K562 (cell line): ENCODE measurements around the gene SCNN1A. TPM values are rescaled to one million over a fixed set of nuclear protein-coding genes. Genes with fewer than 3 reads are reported as not detected.

ENCODE experiments used
- ATAC-seq: fragments of 200-7000 bp; cut with Tn5 transposase; 3 replicates; pipeline ENCODE4 v1.9.1; 2020; ENCODE audit warnings: moderate library complexity
- BruUV-seq: library from RNA; stranded (reverse); fragments of 400-500 nt; replicated peaks from 2 replicates; lab custom pipeline; 2021; lab: Mats Ljungman, UMichigan
- CTCF ChIA-PET: fragments of 300-600 bp; formaldehyde crosslinking; extraction: SDS; loops from one replicate; lab custom pipeline; 2021; ENCODE audit warnings: low intra/inter-chr PET ratio; lab: Yijun Ruan, JAX
- POLR2A ChIA-PET: fragments of 300-600, 350-650 bp; sonication (Branson Sonifier 250); formaldehyde crosslinking; extraction: SDS; loops from one replicate; lab custom pipeline; 2021; ENCODE audit warnings: antibody characterized with exemption, inconsistent platforms; lab: Yijun Ruan, JAX
- DNase-seq, 4 experiments: peaks; one replicate each; pipeline versions ENCODE4 v3.0.0 to v3.0.0-alpha.2; 2011 to 2018; ENCODE audit warnings: low spot score in 3 of 4, mixed read lengths in 3 of 4; ENCODE audit errors: extremely low read depth in 1 of 4
- FAIRE-seq: peaks from 2 replicates; lab custom pipeline; 2011; peaks lifted over from hg19 to GRCh38; lab: Jason Lieb, UNC
- H2AFZ ChIP-seq: 2 replicates; pipeline ENCODE4 v1.6.0; 2011; ENCODE audit warnings: low read depth, low read length, control low read depth, inconsistent platforms
- H3K27ac ChIP-seq: fragments of 200-600 bp; 3 replicates; pipeline ENCODE4 v1.8.0; 2011; ENCODE audit warnings: low read depth, mild to moderate bottlenecking, control low read depth, inconsistent platforms, low read length, moderate library complexity, mixed read lengths; ENCODE audit errors: extremely low read depth
- H3K27me3 ChIP-seq, 2 experiments: fragments of 300-600 bp in 1 of 2; 2 replicates in 1 of 2; 3 replicates in 1 of 2; pipeline versions ENCODE4 v1.6.0 to v1.8.0; 2011; ENCODE audit warnings: inconsistent platforms in 2 of 2, low read length in 2 of 2, mild to moderate bottlenecking in 1 of 2, mixed read lengths in 1 of 2, moderate library complexity in 1 of 2; ENCODE audit not compliant: control insufficient read depth in 2 of 2, insufficient read depth in 2 of 2
- H3K36me3 ChIP-seq: fragments of 300-600 bp; 3 replicates; pipeline ENCODE4 v1.8.0; 2011; ENCODE audit warnings: mild to moderate bottlenecking, low read length, inconsistent platforms; ENCODE audit not compliant: control insufficient read depth, insufficient read depth
- H3K4me1 ChIP-seq, 2 experiments: fragments of 200-600 bp in 1 of 2; replicated peaks in 1 of 2; 2 replicates in 1 of 2; 3 replicates in 1 of 2; pipeline versions ENCODE4 v1.5.1 to v1.8.0; 2011; ENCODE audit warnings: inconsistent platforms in 2 of 2, low read length in 2 of 2, mild to moderate bottlenecking in 1 of 2, mixed read lengths in 1 of 2, moderate library complexity in 1 of 2; ENCODE audit not compliant: control insufficient read depth in 2 of 2, insufficient read depth in 2 of 2
- H3K4me2 ChIP-seq: 2 replicates; pipeline ENCODE4 v1.6.1; 2011; ENCODE audit warnings: low read length, control low read depth, inconsistent platforms, mixed read lengths; ENCODE audit not compliant: insufficient read depth
- H3K4me3 ChIP-seq: fragments of 200-600 bp; sonication (generic), shearing (Covaris generic); 2 replicates; pipeline ENCODE4 v1.5.1; 2016; ENCODE audit warnings: control low read depth, inconsistent platforms
- H3K79me2 ChIP-seq: fragments of 200-600 bp; 3 replicates; pipeline ENCODE4 v1.8.0; 2011; ENCODE audit warnings: low read length, inconsistent platforms; ENCODE audit not compliant: control insufficient read depth, insufficient read depth
- H3K9ac ChIP-seq, 2 experiments: 2 replicates each; pipeline versions ENCODE4 v1.6.0 to v1.6.1; 2011; ENCODE audit warnings: low read depth in 2 of 2, low read length in 2 of 2, control low read depth in 1 of 2, inconsistent platforms in 1 of 2, mild to moderate bottlenecking in 1 of 2, mixed read lengths in 1 of 2; ENCODE audit not compliant: insufficient read depth in 1 of 2
- H3K9me1 ChIP-seq: one replicate; pipeline ENCODE4 v1.6.0; 2011; ENCODE audit warnings: inconsistent platforms, mild to moderate bottlenecking, low read length, moderate library complexity; ENCODE audit not compliant: control insufficient read depth, insufficient read depth
- H3K9me3 ChIP-seq: replicated peaks from 2 replicates; pipeline ENCODE4 v1.5.1; 2011; ENCODE audit warnings: low read depth, low read length, inconsistent platforms; ENCODE audit not compliant: control insufficient read depth, insufficient read depth
- H4K20me1 ChIP-seq: replicated peaks from 2 replicates; pipeline ENCODE4 v1.6.1; 2011; ENCODE audit warnings: low read length, inconsistent platforms, mixed read lengths; ENCODE audit not compliant: control insufficient read depth, insufficient read depth
- FOXK1 ChIP-seq: sonication (generic); formaldehyde crosslinking; IDR thresholded peaks from 2 replicates; pipeline ENCODE4 v1.8.0; 2022; ENCODE audit warnings: missing genetic modification reagents, mild to moderate bottlenecking, borderline replicate concordance
- KAT8 ChIP-seq: fragments of 450-650 bp; IDR thresholded peaks from 2 replicates; pipeline ENCODE4 v1.6.1; 2016; ENCODE audit warnings: low read depth, mild to moderate bottlenecking
- SAFB ChIP-seq: fragments of 200-400 bp; formaldehyde crosslinking; IDR thresholded peaks from 2 replicates; pipeline ENCODE4 v1.6.1; 2017; ENCODE audit warnings: low read depth, low read length, borderline replicate concordance
- ZEB2 ChIP-seq: fragments of 450-650 bp; IDR thresholded peaks from 2 replicates; pipeline ENCODE4 v1.6.1; 2016
- ZKSCAN8 ChIP-seq: fragments of 200-800 bp; sonication (Bioruptor generic); IDR thresholded peaks from 2 replicates; pipeline ENCODE4 v1.6.1; 2016; ENCODE audit warnings: missing genetic modification characterization, missing compliant biosample characterization
- ZNF121 ChIP-seq: sonication (generic); formaldehyde crosslinking; conservative IDR thresholded peaks from 2 replicates; pipeline ENCODE4 v1.8.0; 2022; ENCODE audit warnings: missing genetic modification reagents
- ZNF175 ChIP-seq: fragments of 200-800 bp; sonication (Bioruptor generic); IDR thresholded peaks from 2 replicates; pipeline ENCODE4 v1.6.1; 2016; ENCODE audit warnings: low read depth, mild to moderate bottlenecking, missing genetic modification characterization, missing compliant biosample characterization
- ZNF507 ChIP-seq: conservative IDR thresholded peaks from 2 replicates; pipeline ENCODE4 v1.6.1; 2017; ENCODE audit warnings: missing genetic modification characterization, missing compliant biosample characterization
- WGBS: fragments of 100-300 bp; shearing (Covaris generic); methylation state at CpG from one replicate; pipeline ENCODE4 v1.1.6; 2016; ENCODE audit warnings: low coverage, mixed read lengths; ENCODE audit not compliant: insufficient coverage; ENCODE audit errors: missing lambda C conversion rate; 5-methylcytosine and 5-hydroxymethylcytosine counted together
- in situ Hi-C: fragments of 300-500 bp; cut with MboI; formaldehyde crosslinking; loops from 4 replicates; pipeline ENCODE4 v1.15.0; 2018; ENCODE audit warnings: inconsistent platforms, mixed read lengths
- intact Hi-C: fragments of 100-400 bp; cut with micrococcal nuclease; formaldehyde crosslinking; loops from 2 replicates; pipeline ENCODE4 v1.14.2; 2022
- polyA plus RNA-seq, 8 experiments: library from polyadenylated mRNA; depleted of rRNA in 4 of 8; stranded (reverse) in 5 of 8; unstranded in 3 of 8; fragments of >200 nt; fragmentation: Nextera tagmentation in 2 of 8; fragmentation: Illumina TruSeq in 1 of 8; extraction: Ambion mirVana in 2 of 8; extraction: Trizol in 1 of 8; gene quantifications; 2 replicates each; pipeline versions ENCODE4 v1.2.1 to v1.2.3, GENCODE V29; 2011 to 2014; ENCODE audit warnings: inconsistent platforms in 1 of 8, missing spikeins in 1 of 8
- total RNA-seq, 7 experiments: library from RNA; depleted of rRNA in 6 of 7; stranded (reverse); fragments of >200 nt in 6 of 7; fragmentation: Illumina TruSeq in 2 of 7; extraction: Trizol in 2 of 7; gene quantifications; 2 replicates each; pipeline versions ENCODE4 v1.2.1 to v1.2.3, GENCODE V29; 2011 to 2021; ENCODE audit warnings: low replicate concordance in 1 of 7
- TF ChIP-seq, protein P1 (sequence below): sonication (generic); formaldehyde crosslinking; IDR thresholded peaks from 2 replicates; pipeline ENCODE4 v1.9.0; 2022; ENCODE audit warnings: mild to moderate bottlenecking, missing genetic modification reagents
- TF ChIP-seq, protein P2 (sequence below): IDR thresholded peaks from 2 replicates; pipeline ENCODE4 v1.6.1; 2016; ENCODE audit warnings: missing genetic modification characterization, missing compliant biosample characterization
- TF ChIP-seq, protein P3 (sequence below): sonication (generic); formaldehyde crosslinking; IDR thresholded peaks from 2 replicates; pipeline ENCODE4 v1.8.0; 2023; ENCODE audit warnings: mild to moderate bottlenecking, missing genetic modification reagents

SCNN1A gene
- total and polyA plus RNA-seq, 9 of the 15 experiments (the other 6 are each of a cell fraction or from before 2014, with no cell fraction given) = 0.15 to 0.49 (median 0.32) TPM; not detected in 5

DNA sequence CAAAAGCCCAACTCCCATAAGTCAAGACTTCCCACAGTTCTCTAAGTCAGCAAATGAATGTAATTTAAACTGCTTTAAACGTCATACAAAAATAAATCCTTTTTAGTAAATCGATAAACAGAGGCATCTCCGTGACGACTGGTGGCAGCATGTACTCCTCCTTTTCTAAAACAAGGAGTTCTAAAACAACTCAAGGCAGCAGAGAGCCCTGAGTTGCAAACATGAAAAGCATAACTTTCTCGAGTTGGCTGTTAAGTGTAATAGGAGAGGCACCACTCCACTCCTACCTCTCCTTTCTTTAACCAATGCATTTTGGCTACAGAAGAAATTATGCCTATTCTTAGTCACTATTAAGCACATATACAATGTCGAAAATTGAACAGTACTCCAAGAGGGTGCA, 30.6 kb upstream of the SCNN1A start:
- no peak for FAIRE-seq

More for the DNA sequence above, 30.6 kb upstream of the SCNN1A start:
- ATAC-seq (no peak), DNase-seq (no peak)
- Histone ChIP-seq H3K4me1 (no peaks in the 10 kb centered on the region), H3K9ac (no peak overlapping the region), H3K36me3 (no peaks in the 10 kb centered on the region), H2AFZ (no peak overlapping the region), H3K27ac (no peak overlapping the region), H3K79me2 (no peaks in the 10 kb centered on the region), H3K4me3 (no peak overlapping the region), H3K4me2 (no peak overlapping the region), H3K9me3 (0 out of 2 replicates have a peak, but pooled peaks cover 1% of the 10 kb centered on the region), H4K20me1 (no peaks in the 10 kb centered on the region), H3K27me3 (no peaks in the 10 kb centered on the region), H3K9me1 (no peaks in the 10 kb centered on the region)
- no TSS peak for BruUV-seq
- POLR2A ChIA-PET = interaction anchor here (0.6 kb wide), 1 partner anchor 125 kb away, joined by 3 read pairs; no protein-coding TSS in a partner anchor
- in situ Hi-C loops (no loop called here), intact Hi-C loops (no loop called here)
- CTCF ChIA-PET = no interaction called here
- WGBS = 35% methylated on average over 6 of the region's 6 CpGs
- TF ChIP-seq, protein P1, sequence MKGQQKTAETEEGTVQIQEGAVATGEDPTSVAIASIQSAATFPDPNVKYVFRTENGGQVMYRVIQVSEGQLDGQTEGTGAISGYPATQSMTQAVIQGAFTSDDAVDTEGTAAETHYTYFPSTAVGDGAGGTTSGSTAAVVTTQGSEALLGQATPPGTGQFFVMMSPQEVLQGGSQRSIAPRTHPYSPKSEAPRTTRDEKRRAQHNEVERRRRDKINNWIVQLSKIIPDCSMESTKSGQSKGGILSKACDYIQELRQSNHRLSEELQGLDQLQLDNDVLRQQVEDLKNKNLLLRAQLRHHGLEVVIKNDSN (CRISPR knock-in tag) = no peak
- TF ChIP-seq ZNF175 (CRISPR knock-in tag) (no peak), ZNF121 (CRISPR knock-in tag) (no peak), ZKSCAN8 (CRISPR knock-in tag) (no peak), FOXK1 (CRISPR knock-in tag) (no peak), SAFB (no peak), ZEB2 (no peak), ZNF507 (tag) (no peak), KAT8 (no peak)
- TF ChIP-seq, protein P2, sequence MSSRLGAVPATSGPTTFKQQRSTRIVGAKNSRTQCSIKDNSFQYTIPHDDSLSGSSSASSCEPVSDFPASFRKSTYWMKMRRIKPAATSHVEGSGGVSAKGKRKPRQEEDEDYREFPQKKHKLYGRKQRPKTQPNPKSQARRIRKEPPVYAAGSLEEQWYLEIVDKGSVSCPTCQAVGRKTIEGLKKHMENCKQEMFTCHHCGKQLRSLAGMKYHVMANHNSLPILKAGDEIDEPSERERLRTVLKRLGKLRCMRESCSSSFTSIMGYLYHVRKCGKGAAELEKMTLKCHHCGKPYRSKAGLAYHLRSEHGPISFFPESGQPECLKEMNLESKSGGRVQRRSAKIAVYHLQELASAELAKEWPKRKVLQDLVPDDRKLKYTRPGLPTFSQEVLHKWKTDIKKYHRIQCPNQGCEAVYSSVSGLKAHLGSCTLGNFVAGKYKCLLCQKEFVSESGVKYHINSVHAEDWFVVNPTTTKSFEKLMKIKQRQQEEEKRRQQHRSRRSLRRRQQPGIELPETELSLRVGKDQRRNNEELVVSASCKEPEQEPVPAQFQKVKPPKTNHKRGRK (tag) = no peak
- TF ChIP-seq, protein P3, sequence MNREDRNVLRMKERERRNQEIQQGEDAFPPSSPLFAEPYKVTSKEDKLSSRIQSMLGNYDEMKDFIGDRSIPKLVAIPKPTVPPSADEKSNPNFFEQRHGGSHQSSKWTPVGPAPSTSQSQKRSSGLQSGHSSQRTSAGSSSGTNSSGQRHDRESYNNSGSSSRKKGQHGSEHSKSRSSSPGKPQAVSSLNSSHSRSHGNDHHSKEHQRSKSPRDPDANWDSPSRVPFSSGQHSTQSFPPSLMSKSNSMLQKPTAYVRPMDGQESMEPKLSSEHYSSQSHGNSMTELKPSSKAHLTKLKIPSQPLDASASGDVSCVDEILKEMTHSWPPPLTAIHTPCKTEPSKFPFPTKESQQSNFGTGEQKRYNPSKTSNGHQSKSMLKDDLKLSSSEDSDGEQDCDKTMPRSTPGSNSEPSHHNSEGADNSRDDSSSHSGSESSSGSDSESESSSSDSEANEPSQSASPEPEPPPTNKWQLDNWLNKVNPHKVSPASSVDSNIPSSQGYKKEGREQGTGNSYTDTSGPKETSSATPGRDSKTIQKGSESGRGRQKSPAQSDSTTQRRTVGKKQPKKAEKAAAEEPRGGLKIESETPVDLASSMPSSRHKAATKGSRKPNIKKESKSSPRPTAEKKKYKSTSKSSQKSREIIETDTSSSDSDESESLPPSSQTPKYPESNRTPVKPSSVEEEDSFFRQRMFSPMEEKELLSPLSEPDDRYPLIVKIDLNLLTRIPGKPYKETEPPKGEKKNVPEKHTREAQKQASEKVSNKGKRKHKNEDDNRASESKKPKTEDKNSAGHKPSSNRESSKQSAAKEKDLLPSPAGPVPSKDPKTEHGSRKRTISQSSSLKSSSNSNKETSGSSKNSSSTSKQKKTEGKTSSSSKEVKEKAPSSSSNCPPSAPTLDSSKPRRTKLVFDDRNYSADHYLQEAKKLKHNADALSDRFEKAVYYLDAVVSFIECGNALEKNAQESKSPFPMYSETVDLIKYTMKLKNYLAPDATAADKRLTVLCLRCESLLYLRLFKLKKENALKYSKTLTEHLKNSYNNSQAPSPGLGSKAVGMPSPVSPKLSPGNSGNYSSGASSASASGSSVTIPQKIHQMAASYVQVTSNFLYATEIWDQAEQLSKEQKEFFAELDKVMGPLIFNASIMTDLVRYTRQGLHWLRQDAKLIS (CRISPR knock-in tag) = no peak
- TF ChIP-seq, all 486 proteins: peak for 0
